ENCODE measurements around the gene NEU4. TPM values are rescaled to one million over a fixed set of nuclear protein-coding genes. Genes with fewer than 3 reads are reported as not detected.

NEU4 gene
- polyA plus RNA-seq, 1 donor from 2014 or later, result not detected

DNA sequence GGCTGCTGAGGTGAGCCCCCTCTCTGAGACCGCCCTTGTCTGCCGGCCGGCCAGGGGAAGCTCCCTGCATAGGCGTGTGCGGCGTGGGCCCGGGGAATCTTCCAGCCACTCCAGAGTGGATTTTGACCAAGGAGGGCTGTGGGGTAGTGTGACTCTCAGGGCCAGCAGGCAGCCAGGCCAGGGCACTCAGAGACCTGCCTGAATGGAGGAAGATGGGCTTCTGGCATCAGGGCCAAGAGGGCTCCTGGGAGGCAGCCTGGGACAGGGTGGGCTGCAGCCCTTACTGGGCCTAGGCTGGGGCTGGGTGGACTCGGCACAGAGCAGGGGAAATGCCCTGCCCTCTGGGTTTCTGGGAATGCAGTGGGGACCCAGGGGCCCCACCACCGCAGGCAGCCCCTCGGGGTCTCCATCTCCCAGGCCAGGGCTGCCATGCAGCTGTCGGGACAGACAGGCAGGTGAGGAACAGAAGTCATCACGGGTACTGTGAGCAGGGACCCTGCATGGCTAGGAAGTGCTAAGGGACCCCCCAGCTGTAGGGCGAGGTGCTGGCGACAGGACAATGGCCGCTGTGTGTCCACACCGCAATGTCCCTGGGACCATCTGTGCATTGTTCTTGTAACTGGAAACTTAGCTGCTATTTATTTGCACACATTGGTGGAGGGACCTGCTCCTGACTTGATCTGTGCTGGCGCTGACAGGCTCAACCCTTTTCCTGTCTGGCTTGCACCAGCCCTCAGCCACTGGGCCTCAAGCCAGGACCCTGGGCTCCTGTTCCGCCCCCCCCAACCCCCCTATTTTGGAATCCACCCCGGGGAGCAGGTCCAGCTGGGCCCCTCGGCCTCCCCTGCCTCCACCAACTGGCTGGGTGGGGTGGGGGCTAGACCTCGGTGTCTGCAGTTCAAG, 45.6 kb downstream of the NEU4 start:
- H3K27ac ChIP-seq (ENCODE audit: low read length), result no peak overlapping the region
- H2AFZ ChIP-seq (ENCODE audit: low read depth, low read length), result no peak overlapping the region
- no peaks in the 10 kb centered on the region for H4K20me1 ChIP-seq (ENCODE audit: insufficient read depth)
- no peaks in the 10 kb centered on the region for H3K9me2 ChIP-seq (ENCODE audit: insufficient read depth, low read length)
- no peaks in the 10 kb centered on the region for H3K27me3 ChIP-seq (ENCODE audit: insufficient read depth, low read depth, low read length)
- no peaks in the 10 kb centered on the region for H3K79me2 ChIP-seq (replicated peaks; ENCODE audit: insufficient read depth, low read length)
- H3K9me3 ChIP-seq (ENCODE audit: low read length), result no peaks in the 10 kb centered on the region
- H3K4me2 ChIP-seq (ENCODE audit: low read length), result no peak overlapping the region
- H3F3A ChIP-seq (ENCODE audit: insufficient read depth, low read length, poor library complexity, severe bottlenecking), result no peaks in the 10 kb centered on the region
- TF ChIP-seq MXI1 (conservative IDR thresholded peaks at IDR 0.05; ENCODE audit: poor library complexity, severe bottlenecking) (no peak), TAF1 (IDR thresholded peaks at IDR 0.05; ENCODE audit: low read depth) (no peak), SMC3 (conservative IDR thresholded peaks at IDR 0.05; ENCODE audit: poor library complexity) (no peak), EP300 (conservative IDR thresholded peaks at IDR 0.05; ENCODE audit: poor library complexity, severe bottlenecking) (no peak), RAD21 (conservative IDR thresholded peaks at IDR 0.05) (no peak), POLR2AphosphoS5 (IDR thresholded peaks at IDR 0.05) (no peak), EZH2 (IDR thresholded peaks at IDR 0.05; ENCODE audit: borderline replicate concordance, insufficient read depth, low read length, poor library complexity, severe bottlenecking) (no peak)
- TF ChIP-seq, protein P1, sequence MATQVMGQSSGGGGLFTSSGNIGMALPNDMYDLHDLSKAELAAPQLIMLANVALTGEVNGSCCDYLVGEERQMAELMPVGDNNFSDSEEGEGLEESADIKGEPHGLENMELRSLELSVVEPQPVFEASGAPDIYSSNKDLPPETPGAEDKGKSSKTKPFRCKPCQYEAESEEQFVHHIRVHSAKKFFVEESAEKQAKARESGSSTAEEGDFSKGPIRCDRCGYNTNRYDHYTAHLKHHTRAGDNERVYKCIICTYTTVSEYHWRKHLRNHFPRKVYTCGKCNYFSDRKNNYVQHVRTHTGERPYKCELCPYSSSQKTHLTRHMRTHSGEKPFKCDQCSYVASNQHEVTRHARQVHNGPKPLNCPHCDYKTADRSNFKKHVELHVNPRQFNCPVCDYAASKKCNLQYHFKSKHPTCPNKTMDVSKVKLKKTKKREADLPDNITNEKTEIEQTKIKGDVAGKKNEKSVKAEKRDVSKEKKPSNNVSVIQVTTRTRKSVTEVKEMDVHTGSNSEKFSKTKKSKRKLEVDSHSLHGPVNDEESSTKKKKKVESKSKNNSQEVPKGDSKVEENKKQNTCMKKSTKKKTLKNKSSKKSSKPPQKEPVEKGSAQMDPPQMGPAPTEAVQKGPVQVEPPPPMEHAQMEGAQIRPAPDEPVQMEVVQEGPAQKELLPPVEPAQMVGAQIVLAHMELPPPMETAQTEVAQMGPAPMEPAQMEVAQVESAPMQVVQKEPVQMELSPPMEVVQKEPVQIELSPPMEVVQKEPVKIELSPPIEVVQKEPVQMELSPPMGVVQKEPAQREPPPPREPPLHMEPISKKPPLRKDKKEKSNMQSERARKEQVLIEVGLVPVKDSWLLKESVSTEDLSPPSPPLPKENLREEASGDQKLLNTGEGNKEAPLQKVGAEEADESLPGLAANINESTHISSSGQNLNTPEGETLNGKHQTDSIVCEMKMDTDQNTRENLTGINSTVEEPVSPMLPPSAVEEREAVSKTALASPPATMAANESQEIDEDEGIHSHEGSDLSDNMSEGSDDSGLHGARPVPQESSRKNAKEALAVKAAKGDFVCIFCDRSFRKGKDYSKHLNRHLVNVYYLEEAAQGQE (IDR thresholded peaks at IDR 0.05; ENCODE audit: borderline replicate concordance), result no peak
- TF ChIP-seq, protein P2, sequence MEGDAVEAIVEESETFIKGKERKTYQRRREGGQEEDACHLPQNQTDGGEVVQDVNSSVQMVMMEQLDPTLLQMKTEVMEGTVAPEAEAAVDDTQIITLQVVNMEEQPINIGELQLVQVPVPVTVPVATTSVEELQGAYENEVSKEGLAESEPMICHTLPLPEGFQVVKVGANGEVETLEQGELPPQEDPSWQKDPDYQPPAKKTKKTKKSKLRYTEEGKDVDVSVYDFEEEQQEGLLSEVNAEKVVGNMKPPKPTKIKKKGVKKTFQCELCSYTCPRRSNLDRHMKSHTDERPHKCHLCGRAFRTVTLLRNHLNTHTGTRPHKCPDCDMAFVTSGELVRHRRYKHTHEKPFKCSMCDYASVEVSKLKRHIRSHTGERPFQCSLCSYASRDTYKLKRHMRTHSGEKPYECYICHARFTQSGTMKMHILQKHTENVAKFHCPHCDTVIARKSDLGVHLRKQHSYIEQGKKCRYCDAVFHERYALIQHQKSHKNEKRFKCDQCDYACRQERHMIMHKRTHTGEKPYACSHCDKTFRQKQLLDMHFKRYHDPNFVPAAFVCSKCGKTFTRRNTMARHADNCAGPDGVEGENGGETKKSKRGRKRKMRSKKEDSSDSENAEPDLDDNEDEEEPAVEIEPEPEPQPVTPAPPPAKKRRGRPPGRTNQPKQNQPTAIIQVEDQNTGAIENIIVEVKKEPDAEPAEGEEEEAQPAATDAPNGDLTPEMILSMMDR (IDR thresholded peaks at IDR 0.05; ENCODE audit: poor library complexity, severe bottlenecking), result no peak
- no peaks in the 10 kb centered on the region for H3K36me3 ChIP-seq (ENCODE audit: insufficient read depth, low read length)
- H3K4me3 ChIP-seq (ENCODE audit: low read length), result no peak overlapping the region
- no peak overlapping the region for H3K9ac ChIP-seq (ENCODE audit: low read length)

DNA sequence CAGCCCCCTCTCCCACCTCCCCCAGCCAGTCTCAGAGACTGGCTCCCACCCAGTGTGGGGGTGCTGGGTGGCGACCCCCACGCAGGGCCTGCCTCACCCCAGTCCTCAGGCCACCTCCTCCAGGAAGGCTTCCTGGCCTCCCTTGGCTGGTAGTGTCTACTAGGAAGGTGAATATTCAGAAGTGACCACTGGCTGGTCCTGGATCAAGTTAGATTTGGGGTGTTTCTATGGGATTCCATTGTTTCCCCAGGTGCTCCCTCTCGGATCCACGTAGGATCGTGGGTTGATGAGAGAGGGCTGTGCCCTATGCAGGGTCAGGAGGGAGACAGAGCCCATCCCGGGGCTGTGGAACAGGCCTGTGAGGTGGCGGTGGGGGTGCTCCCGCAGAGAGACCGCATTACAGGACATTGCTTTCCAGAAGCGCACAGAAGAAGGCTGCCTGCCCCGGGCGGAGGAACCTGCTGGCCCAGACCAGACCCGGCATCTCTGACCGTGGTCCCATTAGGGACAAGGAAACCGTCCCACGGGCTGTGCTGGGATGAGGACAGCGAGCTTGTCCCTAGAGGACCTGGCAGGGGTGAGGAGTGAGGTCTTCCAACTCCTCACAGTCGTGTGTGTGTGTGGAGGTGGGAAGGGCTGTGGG, 46.4 kb downstream of the NEU4 start:
- Histone ChIP-seq H3K9me2 (ENCODE audit: insufficient read depth, low read length) (no peaks in the 10 kb centered on the region), H4K20me1 (ENCODE audit: insufficient read depth) (no peaks in the 10 kb centered on the region), H3K4me2 (ENCODE audit: low read length) (no peak overlapping the region), H3K79me2 (replicated peaks; ENCODE audit: insufficient read depth, low read length) (no peaks in the 10 kb centered on the region), H3K27ac (ENCODE audit: low read length) (no peak overlapping the region), H3K9ac (ENCODE audit: low read length) (no peak overlapping the region), H3K4me3 (ENCODE audit: low read length) (no peak overlapping the region), H3K9me3 (ENCODE audit: low read length) (no peaks in the 10 kb centered on the region), H3F3A (ENCODE audit: insufficient read depth, low read length, poor library complexity, severe bottlenecking) (no peaks in the 10 kb centered on the region), H3K36me3 (ENCODE audit: insufficient read depth, low read length) (no peaks in the 10 kb centered on the region), H2AFZ (ENCODE audit: low read depth, low read length) (no peak overlapping the region), H3K27me3 (ENCODE audit: insufficient read depth, low read depth, low read length) (no peaks in the 10 kb centered on the region)
- TF ChIP-seq EP300 (conservative IDR thresholded peaks at IDR 0.05; ENCODE audit: poor library complexity, severe bottlenecking) (no peak), TAF1 (IDR thresholded peaks at IDR 0.05; ENCODE audit: low read depth) (no peak), EZH2 (IDR thresholded peaks at IDR 0.05; ENCODE audit: borderline replicate concordance, insufficient read depth, low read length, poor library complexity, severe bottlenecking) (no peak), MXI1 (conservative IDR thresholded peaks at IDR 0.05; ENCODE audit: poor library complexity, severe bottlenecking) (no peak), SMC3 (conservative IDR thresholded peaks at IDR 0.05; ENCODE audit: poor library complexity) (no peak), RAD21 (conservative IDR thresholded peaks at IDR 0.05) (no peak), POLR2AphosphoS5 (IDR thresholded peaks at IDR 0.05) (no peak)
- TF ChIP-seq, protein P1 (IDR thresholded peaks at IDR 0.05; ENCODE audit: borderline replicate concordance), result no peak
- TF ChIP-seq, protein P2 (IDR thresholded peaks at IDR 0.05; ENCODE audit: poor library complexity, severe bottlenecking), result no peak

Data from neural cell (in vitro differentiated cells).